Lung (tissue), 12 donors: Measurements from ENCODE around the gene ARHGAP22. TPM values are rescaled to one million over a fixed set of nuclear protein-coding genes. Genes with fewer than 3 reads are reported as not detected.

Experiments used
- ATAC-seq: fragments of 200-7000 bp; cut with Tn5 transposase; one replicate; pipeline ENCODE4 v1.9.1; 2020; ENCODE audit warnings: moderate number of reproducible peaks; ENCODE audit not compliant: insufficient read depth, low FRiP score
- DNase-seq, 3 donors: peaks; one replicate each; pipeline ENCODE4 v3.0.0-alpha.2; 2013 to 2017
- H3K27ac ChIP-seq, 2 donors: one replicate each; pipeline ENCODE4 v1.5.1; 2013; ENCODE audit warnings: mild to moderate bottlenecking in 2 of 2, moderate library complexity in 2 of 2, control low read depth in 1 of 2, inconsistent platforms in 1 of 2, low read depth in 1 of 2, low read length in 1 of 2
- H3K27me3 ChIP-seq, 3 donors: one replicate each; pipeline ENCODE4 v1.5.1; 2013; ENCODE audit warnings: low read length in 2 of 3; ENCODE audit not compliant: control insufficient read depth in 3 of 3, insufficient read depth in 3 of 3
- H3K36me3 ChIP-seq, 4 donors: one replicate each; pipeline ENCODE4 v1.5.1; 2013; ENCODE audit warnings: low read length in 4 of 4, mild to moderate bottlenecking in 1 of 4, moderate library complexity in 1 of 4; ENCODE audit not compliant: control insufficient read depth in 4 of 4, insufficient read depth in 4 of 4
- H3K4me1 ChIP-seq, 5 donors: one replicate each; pipeline ENCODE4 v1.5.1; 2013; ENCODE audit warnings: low read length in 5 of 5, mild to moderate bottlenecking in 2 of 5, moderate library complexity in 1 of 5; ENCODE audit not compliant: control insufficient read depth in 5 of 5, insufficient read depth in 5 of 5
- H3K4me3 ChIP-seq: one replicate; pipeline ENCODE4 v1.5.1; 2013; ENCODE audit warnings: mild to moderate bottlenecking, control low read depth, moderate library complexity
- H3K9ac ChIP-seq, 2 donors: one replicate each; pipeline ENCODE4 v1.5.1; 2013; ENCODE audit warnings: low read length in 2 of 2, control low read depth in 1 of 2; ENCODE audit not compliant: insufficient read depth in 1 of 2
- H3K9me3 ChIP-seq, 4 donors: one replicate each; pipeline ENCODE4 v1.5.1; 2013; ENCODE audit warnings: low read length in 3 of 4, mild to moderate bottlenecking in 1 of 4, moderate library complexity in 1 of 4; ENCODE audit not compliant: control insufficient read depth in 4 of 4, insufficient read depth in 3 of 4
- CTCF ChIP-seq: IDR thresholded peaks from 2 replicates; pipeline ENCODE4 v1.5.1; 2012; ENCODE audit warnings: mild to moderate bottlenecking; ENCODE audit errors: control extremely low read depth, extremely low read depth
- WGBS, 2 donors: extraction: QIAGEN DNeasy Blood & Tissue Kit; methylation state at CpG; one replicate each; pipeline ENCODE4 v1.1.7; 2013; 5-methylcytosine and 5-hydroxymethylcytosine counted together
- polyA plus RNA-seq, 2 donors: library from polyadenylated mRNA; stranded (reverse); fragments of 200-250 nt; gene quantifications; one replicate each; pipeline ENCODE4 v1.2.1, GENCODE V29; 2013
- total RNA-seq, 2 donors: library from RNA; depleted of rRNA in 1 of 2; stranded (reverse); fragments of >200 nt in 1 of 2; gene quantifications; one replicate each; pipeline ENCODE4 v1.2.1, GENCODE V29; 2014 to 2021
- donor health status: control.
- donor health status: control.
- donor health status: Bipolar disorder and iron deficiency.
- donor health status: healthy.
- donor health status: DM: yes; HTN: yes; CAD: no.

ARHGAP22 gene
- total and polyA plus RNA-seq, 4 donors, result 3.2 to 6.9 (median 4.1) TPM

- WGBS, 2 donors, result 83 to 86% methylated on average over 6 of the region's 6 CpGs
- no peak for DNase-seq
- ATAC-seq, result no peak
- Histone ChIP-seq H3K9me3 (no peaks in the 10 kb centered on the region), H3K4me3 (no peak overlapping the region), H3K4me1 (peaks cover 0 to 3% (median 0%) of the 10 kb centered on the region in 5 donors), H3K9ac (no peak overlapping the region), H3K27ac (no peak overlapping the region), H3K27me3 (no peaks in the 10 kb centered on the region), H3K36me3 (no peaks in the 10 kb centered on the region)
- no peak for TF ChIP-seq CTCF
These were observed 54.7 kb downstream of the ARHGAP22 start for GRCh38 chr10:48550071-48550691.

- 79 to 90% methylated on average over 3 of the region's 3 CpGs for WGBS, 2 donors
- Histone ChIP-seq H3K27me3 (no peaks in the 10 kb centered on the region), H3K9me3 (no peaks in the 10 kb centered on the region), H3K36me3 (no peaks in the 10 kb centered on the region), H3K4me1 (peaks cover 0 to 3% (median 0%) of the 10 kb centered on the region in 5 donors), H3K27ac (no peak overlapping the region), H3K4me3 (no peak overlapping the region), H3K9ac (no peak overlapping the region)
- no peak for DNase-seq
- no peak for ATAC-seq
- TF ChIP-seq CTCF, result no peak
These were observed 55.6 kb downstream of the ARHGAP22 start for GRCh38 chr10:48549236-48549635.

GRCh38 chr10:48548531-48549135 lies 56.2 kb downstream of the ARHGAP22 start:
- 77 to 93% methylated on average over 7 of the region's 7 CpGs for WGBS, 2 donors
- no peaks in the 10 kb centered on the region for H3K36me3 ChIP-seq
- H3K27me3 ChIP-seq, result no peaks in the 10 kb centered on the region
- TF ChIP-seq CTCF, result no peak
- no peak overlapping the region for H3K9ac ChIP-seq
- no peak overlapping the region for H3K27ac ChIP-seq
- peaks cover 0 to 3% (median 0%) of the 10 kb centered on the region in 5 donors for H3K4me1 ChIP-seq
- DNase-seq, result no peak
- no peak for ATAC-seq
- no peaks in the 10 kb centered on the region for H3K9me3 ChIP-seq
- H3K4me3 ChIP-seq, result no peak overlapping the region
